WTC11 (cell line): ENCODE measurements around the gene RCAN2. TPM values are rescaled to one million over a fixed set of nuclear protein-coding genes. Genes with fewer than 3 reads are reported as not detected.
"Not testable (repeated sequence)": the region's sequence is repeated elsewhere in the genome, so short reads cannot be mapped to it uniquely, and the experiment has no call there.

ENCODE experiments used
- ATAC-seq: fragments of 200-7000 bp; cut with Tn5 transposase; 2 replicates; pipeline ENCODE4 v1.10.0; 2021; ENCODE audit warnings: mild to moderate bottlenecking, moderate library complexity
- CTCF ChIA-PET: fragments of 300-600 bp; sonication (Branson Sonifier 250); formaldehyde crosslinking; loops from one replicate; lab custom pipeline; 2021; ENCODE audit warnings: antibody characterized with exemption; lab: Charles Lee
- POLR2A ChIA-PET: fragments of 350-600 bp; sonication (Branson Sonifier 250); formaldehyde crosslinking; loops from one replicate; lab custom pipeline; 2021; ENCODE audit warnings: antibody characterized with exemption; lab: Charles Lee
- DNase-seq: peaks from one replicate; pipeline ENCODE4 v3.0.0; 2021; ENCODE audit warnings: low spot score
- H3K27ac Mint-ChIP-seq: 2 replicates; pipeline ENCODE4 v1.8.0; 2021; ENCODE audit warnings: mixed read lengths
- H3K27me3 Mint-ChIP-seq: 2 replicates; pipeline ENCODE4 v1.8.0; 2021; ENCODE audit warnings: low read depth, mild to moderate bottlenecking, moderate library complexity, mixed read lengths
- H3K36me3 Mint-ChIP-seq: 2 replicates; pipeline ENCODE4 v1.8.0; 2021; ENCODE audit warnings: mixed read lengths
- H3K4me1 Mint-ChIP-seq: 2 replicates; pipeline ENCODE4 v1.8.0; 2022; ENCODE audit warnings: mixed read lengths
- H3K4me3 Mint-ChIP-seq: 2 replicates; pipeline ENCODE4 v1.8.0; 2021; ENCODE audit warnings: mild to moderate bottlenecking, moderate library complexity, mixed read lengths
- H3K9me3 Mint-ChIP-seq: 2 replicates; pipeline ENCODE4 v1.8.0; 2021; ENCODE audit warnings: mixed read lengths
- CREM ChIP-seq: sonication (generic); formaldehyde crosslinking; IDR thresholded peaks from 2 replicates; pipeline ENCODE4 v1.8.1; 2022; ENCODE audit warnings: mild to moderate bottlenecking, missing genetic modification reagents, moderate library complexity
- E2F1 ChIP-seq: sonication (generic); formaldehyde crosslinking; IDR thresholded peaks from 2 replicates; pipeline ENCODE4 v1.8.0; 2022; ENCODE audit warnings: mild to moderate bottlenecking, missing genetic modification reagents
- ETV6 ChIP-seq: sonication (generic); formaldehyde crosslinking; IDR thresholded peaks from 2 replicates; pipeline ENCODE4 v1.8.1; 2022; ENCODE audit warnings: mild to moderate bottlenecking, missing genetic modification reagents
- FOXP1 ChIP-seq: sonication (generic); formaldehyde crosslinking; IDR thresholded peaks from 2 replicates; pipeline ENCODE4 v1.8.0; 2022; ENCODE audit warnings: missing genetic modification reagents, mild to moderate bottlenecking, moderate library complexity, borderline replicate concordance
- IRF2 ChIP-seq: sonication (generic); formaldehyde crosslinking; IDR thresholded peaks from 2 replicates; pipeline ENCODE4 v1.8.0; 2022; ENCODE audit warnings: low read depth, missing genetic modification reagents, borderline replicate concordance
- MLX ChIP-seq: sonication (generic); formaldehyde crosslinking; IDR thresholded peaks from 2 replicates; pipeline ENCODE4 v1.8.1; 2023; ENCODE audit warnings: mild to moderate bottlenecking, missing genetic modification reagents, moderate library complexity
- ZBTB21 ChIP-seq: sonication (generic); formaldehyde crosslinking; IDR thresholded peaks from 2 replicates; pipeline ENCODE4 v1.8.1; 2023; ENCODE audit warnings: mild to moderate bottlenecking, missing genetic modification reagents, borderline replicate concordance
- ZBTB43 ChIP-seq: sonication (generic); formaldehyde crosslinking; IDR thresholded peaks from 2 replicates; pipeline ENCODE4 v1.8.1; 2023; ENCODE audit warnings: mild to moderate bottlenecking, missing genetic modification reagents
- ZNF263 ChIP-seq: sonication (generic); formaldehyde crosslinking; IDR thresholded peaks from 2 replicates; pipeline ENCODE4 v1.8.1; 2022; ENCODE audit warnings: low read depth, mild to moderate bottlenecking, moderate library complexity, missing genetic modification reagents
- ZNF317 ChIP-seq: sonication (generic); formaldehyde crosslinking; IDR thresholded peaks from 2 replicates; pipeline ENCODE4 v1.8.1; 2023; ENCODE audit warnings: low read depth, mild to moderate bottlenecking, moderate library complexity, missing genetic modification reagents, borderline replicate concordance
- ZNF512 ChIP-seq: sonication (generic); formaldehyde crosslinking; IDR thresholded peaks from 2 replicates; pipeline ENCODE4 v1.8.1; 2022; ENCODE audit warnings: missing genetic modification reagents, borderline replicate concordance
- total RNA-seq: library from RNA; stranded (reverse); gene quantifications from 3 replicates; pipeline ENCODE4 v1.2.3, GENCODE V29; 2021

RCAN2 gene
- total RNA-seq, 1 experiment from 2014 or later = 3.9 TPM

- H3K4me3 Mint-ChIP-seq = no peak overlapping the region
Observed at GRCh38 chr6:46407776-46408530, 83.3 kb downstream of the RCAN2 start.

GRCh38 chr6:46407246-46407645, 84.0 kb downstream of the RCAN2 start:
- ATAC-seq (no peak), DNase-seq (no peak)
- Mint-ChIP-seq H3K27me3 (no peaks in the 10 kb centered on the region), H3K36me3 (no peaks in the 10 kb centered on the region), H3K4me1 (no peaks in the 10 kb centered on the region), H3K9me3 (0 out of 2 replicates have a peak, but pooled peaks cover 7% of the 10 kb centered on the region), H3K27ac (no peak overlapping the region), H3K4me3 (no peak overlapping the region)
- ChIA-PET POLR2A (no interaction called here), CTCF (interaction anchor here (1.5 to 2.6 kb wide), 3 partner anchors 185 to 317 kb away, joined by 3 to 8 read pairs (median 7); no protein-coding TSS in a partner anchor)
- no peak for TF ChIP-seq ZNF263 (CRISPR knock-in tag)
- TF ChIP-seq ZNF512 (CRISPR knock-in tag) = no peak
- TF ChIP-seq ZBTB43 (CRISPR knock-in tag) = no peak
- TF ChIP-seq ZNF317 (CRISPR knock-in tag) = no peak
- no peak for TF ChIP-seq E2F1 (CRISPR knock-in tag)
- no peak for TF ChIP-seq IRF2 (CRISPR knock-in tag)

More at GRCh38 chr6:46407776-46408530, 83.3 kb downstream of the RCAN2 start:
- no peak for ATAC-seq
- no peaks in the 10 kb centered on the region for H3K27me3 Mint-ChIP-seq
- POLR2A ChIA-PET = no interaction called here
- H3K9me3 Mint-ChIP-seq = 0 out of 2 replicates have a peak, but pooled peaks cover 7% of the 10 kb centered on the region
- no peak for TF ChIP-seq FOXP1 (CRISPR knock-in tag)
- TF ChIP-seq, all 79 proteins: peak for 0
- Mint-ChIP-seq H3K36me3 (no peaks in the 10 kb centered on the region), H3K27ac (no peak overlapping the region), H3K4me1 (no peaks in the 10 kb centered on the region)
- DNase-seq = no peak
- CTCF ChIA-PET = interaction anchor here (1.1 to 2.6 kb wide), 5 partner anchors 11 to 318 kb away, joined by 3 to 8 read pairs (median 5); partner anchors contain the start of gene RCAN2

- CTCF ChIA-PET = interaction anchor here (1.1 to 1.6 kb wide), 2 partner anchors 185 to 315 kb away, joined by 4 to 5 read pairs; no protein-coding TSS in a partner anchor
Observed at GRCh38 chr6:46405620-46406180, 85.5 kb downstream of the RCAN2 start.

GRCh38 chr6:46400898-46401297, 90.4 kb downstream of the RCAN2 start:
- POLR2A ChIA-PET = no interaction called here
- TF ChIP-seq ZBTB21 (CRISPR knock-in tag) (no peak), CREM (CRISPR knock-in tag) (no peak), ETV6 (CRISPR knock-in tag) (no peak), MLX (CRISPR knock-in tag) (no peak)
- TF ChIP-seq, all 79 proteins: peak for 0
- Mint-ChIP-seq H3K27ac (no peak overlapping the region), H3K4me1 (no peaks in the 10 kb centered on the region), H3K9me3 (0 out of 2 replicates have a peak, but pooled peaks cover 7% of the 10 kb centered on the region), H3K4me3 (no peak overlapping the region), H3K27me3 (no peaks in the 10 kb centered on the region; the same call in 1 of the 2 replicates), H3K36me3 (no peaks in the 10 kb centered on the region)
- ATAC-seq (no peak), DNase-seq (no peak)
- CTCF ChIA-PET = interaction anchor here (1.1 kb wide), 1 partner anchor 180 kb away, joined by 3 read pairs; no protein-coding TSS in a partner anchor

More at GRCh38 chr6:46405620-46406180, 85.5 kb downstream of the RCAN2 start:
- POLR2A ChIA-PET, H3K4me3 Mint-ChIP-seq, H3K27ac Mint-ChIP-seq, ATAC-seq, H3K9me3 Mint-ChIP-seq, H3K36me3 Mint-ChIP-seq, H3K27me3 Mint-ChIP-seq, H3K4me1 Mint-ChIP-seq, DNase-seq: not testable (repeated sequence)
